22Rv1 (cell line): Measurements from ENCODE around the gene CCR5.

Experiments used
- H3K27ac ChIP-seq: fragments of 450-650 bp; 2 replicates; pipeline ENCODE4 v1.5.1; 2017
- ZFX ChIP-seq: fragments of 450-650 bp; IDR thresholded peaks from 2 replicates; pipeline ENCODE4 v1.6.1; 2017; ENCODE audit warnings: antibody characterized with exemption, borderline replicate concordance
- TF ChIP-seq, protein P1 (sequence below): fragments of 450-650 bp; IDR thresholded peaks from 2 replicates; pipeline ENCODE4 v1.5.1; 2017; ENCODE audit warnings: mild to moderate bottlenecking

CCR5 gene

GRCh38 chr3:46337911-46338310 is 32.8 kb upstream of the CCR5 start:
- TF ChIP-seq ZFX = no peak
- TF ChIP-seq, protein P1, sequence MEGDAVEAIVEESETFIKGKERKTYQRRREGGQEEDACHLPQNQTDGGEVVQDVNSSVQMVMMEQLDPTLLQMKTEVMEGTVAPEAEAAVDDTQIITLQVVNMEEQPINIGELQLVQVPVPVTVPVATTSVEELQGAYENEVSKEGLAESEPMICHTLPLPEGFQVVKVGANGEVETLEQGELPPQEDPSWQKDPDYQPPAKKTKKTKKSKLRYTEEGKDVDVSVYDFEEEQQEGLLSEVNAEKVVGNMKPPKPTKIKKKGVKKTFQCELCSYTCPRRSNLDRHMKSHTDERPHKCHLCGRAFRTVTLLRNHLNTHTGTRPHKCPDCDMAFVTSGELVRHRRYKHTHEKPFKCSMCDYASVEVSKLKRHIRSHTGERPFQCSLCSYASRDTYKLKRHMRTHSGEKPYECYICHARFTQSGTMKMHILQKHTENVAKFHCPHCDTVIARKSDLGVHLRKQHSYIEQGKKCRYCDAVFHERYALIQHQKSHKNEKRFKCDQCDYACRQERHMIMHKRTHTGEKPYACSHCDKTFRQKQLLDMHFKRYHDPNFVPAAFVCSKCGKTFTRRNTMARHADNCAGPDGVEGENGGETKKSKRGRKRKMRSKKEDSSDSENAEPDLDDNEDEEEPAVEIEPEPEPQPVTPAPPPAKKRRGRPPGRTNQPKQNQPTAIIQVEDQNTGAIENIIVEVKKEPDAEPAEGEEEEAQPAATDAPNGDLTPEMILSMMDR = no peak
- no peak overlapping the region for H3K27ac ChIP-seq

GRCh38 chr3:46338840-46339239 is 31.9 kb upstream of the CCR5 start:
- TF ChIP-seq, protein P1 = no peak
- TF ChIP-seq ZFX = no peak
- H3K27ac ChIP-seq = no peak overlapping the region

GRCh38 chr3:46344476-46344875 is 26.3 kb upstream of the CCR5 start:
- H3K27ac ChIP-seq = no peak overlapping the region
- TF ChIP-seq ZFX = no peak
- TF ChIP-seq, protein P1 = no peak

- H3K27ac ChIP-seq = no peak overlapping the region
- no peak for TF ChIP-seq ZFX
- TF ChIP-seq, protein P1 = no peak
Measured at GRCh38 chr3:46348823-46349482, 21.8 kb upstream of the CCR5 start.

DNA sequence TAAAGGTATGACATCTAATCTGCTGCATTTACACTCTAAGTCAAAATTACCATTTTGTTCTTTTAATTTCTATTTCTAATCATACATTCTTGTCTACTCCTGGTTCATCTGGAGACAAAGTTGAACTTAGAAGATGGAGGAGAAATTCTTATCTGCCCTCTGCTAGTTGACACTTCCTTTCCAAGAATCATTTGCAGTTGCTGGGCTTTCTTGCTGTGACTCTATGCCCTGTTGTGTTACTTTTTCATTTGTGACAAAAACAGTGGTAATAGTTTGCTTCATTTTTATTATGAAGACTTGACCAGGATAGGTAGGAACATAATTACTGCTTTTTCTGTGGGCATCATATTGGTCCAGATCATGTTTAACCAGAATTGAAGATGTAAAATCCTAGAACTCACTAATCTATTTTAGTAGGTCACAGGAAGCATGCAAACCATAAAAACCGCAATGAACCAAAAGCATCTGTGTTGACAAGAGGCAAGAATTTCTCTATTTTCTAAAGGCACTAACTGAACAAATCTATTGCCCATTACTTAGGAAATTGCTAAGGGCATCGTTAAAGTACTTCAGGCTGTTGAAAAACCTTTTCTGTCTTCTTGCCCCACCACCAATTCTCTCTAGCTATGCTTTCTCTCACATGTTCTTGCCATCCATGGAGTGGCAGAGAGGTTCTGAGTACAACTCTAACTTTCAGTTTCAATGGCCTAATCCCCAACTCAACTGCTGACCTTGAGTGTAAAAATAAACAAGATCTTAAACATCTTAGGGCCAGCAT is 21.1 kb upstream of the CCR5 start:
- H3K27ac ChIP-seq = no peak overlapping the region
- TF ChIP-seq ZFX = no peak
- TF ChIP-seq, protein P1 = no peak

DNA sequence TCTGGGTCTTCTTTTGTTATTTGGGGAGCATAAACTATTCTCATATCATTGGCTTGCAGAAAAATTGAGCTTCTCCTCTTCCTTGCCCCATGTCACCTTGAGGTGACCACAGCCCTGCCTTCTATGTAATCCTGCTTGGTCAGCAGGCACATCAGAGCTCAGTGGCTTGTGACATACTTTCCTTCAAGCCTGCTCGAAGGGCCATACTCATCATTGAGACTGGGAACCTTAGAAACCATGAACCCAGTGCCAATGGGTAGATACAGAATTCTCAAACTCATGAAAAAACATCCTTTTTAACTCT is 20.5 kb upstream of the CCR5 start:
- H3K27ac ChIP-seq = no peak overlapping the region
- TF ChIP-seq, protein P1 = no peak
- TF ChIP-seq ZFX = no peak

- H3K27ac ChIP-seq = no peak overlapping the region
- TF ChIP-seq, protein P1 = no peak
- no peak for TF ChIP-seq ZFX
Measured at GRCh38 chr3:46351646-46352045, 19.1 kb upstream of the CCR5 start.
